Nephron (organoid): ENCODE results near the gene GRPEL1.
A peak's percentile ranks its signal among the peaks of the same experiment; 100 is the strongest.

Experiments
- H3K27ac Mint-ChIP-seq, 3 experiments: 2 replicates each; pipeline ENCODE4 v1.8.0; 2020; ENCODE audit warnings: mixed read lengths in 3 of 3, mild to moderate bottlenecking in 2 of 3, moderate library complexity in 1 of 3
- H3K27me3 Mint-ChIP-seq: 2 replicates; pipeline ENCODE4 v1.8.0; 2021; ENCODE audit warnings: low read depth, mild to moderate bottlenecking, moderate library complexity, mixed read lengths
- H3K36me3 Mint-ChIP-seq: 2 replicates; pipeline ENCODE4 v1.8.0; 2020; ENCODE audit warnings: low read depth, mixed read lengths
- H3K4me1 Mint-ChIP-seq: 2 replicates; pipeline ENCODE4 v1.8.0; 2020; ENCODE audit warnings: mixed read lengths
- H3K4me3 Mint-ChIP-seq, 3 experiments: 2 replicates each; pipeline ENCODE4 v1.8.0; 2020; ENCODE audit warnings: mild to moderate bottlenecking in 3 of 3, mixed read lengths in 3 of 3, moderate library complexity in 2 of 3
- H3K9me3 Mint-ChIP-seq: 2 replicates; pipeline ENCODE4 v1.8.0; 2020; ENCODE audit warnings: mixed read lengths
- TF ChIP-seq, protein P1 (sequence below), 3 experiments: fragments of 200-600 bp; sonication (generic); IDR thresholded peaks; one replicate each; pipeline ENCODE4 v1.5.0; 2021; ENCODE audit warnings: antibody characterized with exemption in 3 of 3; ENCODE audit not compliant: unreplicated experiment in 3 of 3

The GRPEL1 gene

DNA sequence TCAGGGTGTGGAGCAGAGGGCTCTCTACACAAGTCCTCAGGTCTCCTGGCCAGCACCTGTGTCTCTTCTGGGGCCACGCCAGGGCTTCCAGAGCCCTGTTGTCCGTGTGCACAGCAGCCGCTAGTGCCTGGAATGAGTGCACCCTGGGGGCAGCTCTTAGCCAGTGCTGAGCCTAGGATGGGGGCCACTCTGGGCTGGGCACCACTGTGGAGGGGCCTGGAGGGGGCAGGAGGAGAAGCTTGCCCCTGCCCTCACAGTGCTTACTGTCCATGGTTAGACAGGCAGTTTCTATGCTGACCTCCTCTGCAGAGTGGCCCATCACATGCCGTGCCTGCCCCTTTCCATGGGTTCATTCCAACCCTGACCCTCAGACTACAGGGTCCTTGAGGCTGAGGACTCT lies 42.7 kb upstream of the GRPEL1 start:
- TF ChIP-seq, protein P1, sequence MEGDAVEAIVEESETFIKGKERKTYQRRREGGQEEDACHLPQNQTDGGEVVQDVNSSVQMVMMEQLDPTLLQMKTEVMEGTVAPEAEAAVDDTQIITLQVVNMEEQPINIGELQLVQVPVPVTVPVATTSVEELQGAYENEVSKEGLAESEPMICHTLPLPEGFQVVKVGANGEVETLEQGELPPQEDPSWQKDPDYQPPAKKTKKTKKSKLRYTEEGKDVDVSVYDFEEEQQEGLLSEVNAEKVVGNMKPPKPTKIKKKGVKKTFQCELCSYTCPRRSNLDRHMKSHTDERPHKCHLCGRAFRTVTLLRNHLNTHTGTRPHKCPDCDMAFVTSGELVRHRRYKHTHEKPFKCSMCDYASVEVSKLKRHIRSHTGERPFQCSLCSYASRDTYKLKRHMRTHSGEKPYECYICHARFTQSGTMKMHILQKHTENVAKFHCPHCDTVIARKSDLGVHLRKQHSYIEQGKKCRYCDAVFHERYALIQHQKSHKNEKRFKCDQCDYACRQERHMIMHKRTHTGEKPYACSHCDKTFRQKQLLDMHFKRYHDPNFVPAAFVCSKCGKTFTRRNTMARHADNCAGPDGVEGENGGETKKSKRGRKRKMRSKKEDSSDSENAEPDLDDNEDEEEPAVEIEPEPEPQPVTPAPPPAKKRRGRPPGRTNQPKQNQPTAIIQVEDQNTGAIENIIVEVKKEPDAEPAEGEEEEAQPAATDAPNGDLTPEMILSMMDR (IDR thresholded peaks at IDR 0.05; ENCODE audit: unreplicated experiment in 3 of 3), result no peak
- no peak overlapping the region for H3K27ac Mint-ChIP-seq
- no peaks in the 10 kb centered on the region for H3K36me3 Mint-ChIP-seq
- H3K9me3 Mint-ChIP-seq, result peaks cover 4% of the 10 kb centered on the region
- peaks cover 6% of the 10 kb centered on the region for H3K27me3 Mint-ChIP-seq
- no peak overlapping the region for H3K4me3 Mint-ChIP-seq
- H3K4me1 Mint-ChIP-seq, result peaks cover 2% of the 10 kb centered on the region

DNA sequence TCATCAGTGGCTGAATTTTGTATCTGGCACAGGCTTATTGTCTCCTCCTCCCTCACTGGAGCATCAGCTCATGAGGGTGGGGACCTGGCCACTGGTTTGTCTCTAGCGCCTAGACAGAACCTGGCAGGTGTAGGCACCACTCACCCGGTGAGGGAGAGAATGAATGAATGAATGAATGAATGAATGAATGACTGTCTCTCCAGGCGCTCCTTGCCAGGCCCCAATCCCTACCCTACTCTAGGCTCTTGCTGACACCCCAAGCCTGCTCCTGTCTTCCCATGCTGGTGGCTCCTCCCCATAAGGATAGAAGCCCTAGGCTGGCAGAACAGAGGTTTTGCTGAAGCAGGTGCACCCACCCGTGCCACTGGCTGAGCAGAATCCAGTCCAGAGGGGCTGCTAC lies 41.3 kb upstream of the GRPEL1 start:
- Mint-ChIP-seq H3K9me3 (peaks cover 4% of the 10 kb centered on the region), H3K4me3 (no peak overlapping the region), H3K27me3 (peaks cover 11% of the 10 kb centered on the region), H3K36me3 (no peaks in the 10 kb centered on the region), H3K4me1 (peaks cover 9% of the 10 kb centered on the region), H3K27ac (no peak overlapping the region)
- TF ChIP-seq, protein P1 (IDR thresholded peaks at IDR 0.05; ENCODE audit: unreplicated experiment in 3 of 3), result no peak

DNA sequence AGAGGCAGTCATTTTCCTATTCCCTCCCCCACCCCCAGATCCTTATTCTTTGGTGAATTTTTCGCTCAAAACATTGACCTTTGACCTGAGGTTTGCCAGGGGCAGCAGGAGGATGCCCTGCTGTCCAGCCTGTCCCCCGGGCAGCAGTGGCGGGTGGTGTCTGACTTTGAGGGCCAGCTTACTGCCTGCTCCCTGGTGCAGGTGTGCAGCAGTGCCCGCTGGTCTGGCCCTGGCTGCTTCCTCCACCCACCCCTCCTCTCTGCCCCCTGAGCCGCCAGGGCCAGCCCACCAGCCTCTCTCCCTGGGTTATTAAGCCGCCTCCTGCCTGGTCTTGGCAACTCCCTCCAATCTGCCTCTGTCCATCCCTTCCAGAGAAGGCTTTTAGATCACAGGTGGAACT lies 40.8 kb upstream of the GRPEL1 start:
- Mint-ChIP-seq H3K4me1 (peaks cover 14% of the 10 kb centered on the region), H3K27ac (no peak overlapping the region), H3K27me3 (peaks cover 12% of the 10 kb centered on the region), H3K36me3 (no peaks in the 10 kb centered on the region), H3K9me3 (peaks cover 4% of the 10 kb centered on the region), H3K4me3 (no peak overlapping the region)
- TF ChIP-seq, protein P1 (IDR thresholded peaks at IDR 0.05; ENCODE audit: unreplicated experiment in 3 of 3), result no peak

DNA sequence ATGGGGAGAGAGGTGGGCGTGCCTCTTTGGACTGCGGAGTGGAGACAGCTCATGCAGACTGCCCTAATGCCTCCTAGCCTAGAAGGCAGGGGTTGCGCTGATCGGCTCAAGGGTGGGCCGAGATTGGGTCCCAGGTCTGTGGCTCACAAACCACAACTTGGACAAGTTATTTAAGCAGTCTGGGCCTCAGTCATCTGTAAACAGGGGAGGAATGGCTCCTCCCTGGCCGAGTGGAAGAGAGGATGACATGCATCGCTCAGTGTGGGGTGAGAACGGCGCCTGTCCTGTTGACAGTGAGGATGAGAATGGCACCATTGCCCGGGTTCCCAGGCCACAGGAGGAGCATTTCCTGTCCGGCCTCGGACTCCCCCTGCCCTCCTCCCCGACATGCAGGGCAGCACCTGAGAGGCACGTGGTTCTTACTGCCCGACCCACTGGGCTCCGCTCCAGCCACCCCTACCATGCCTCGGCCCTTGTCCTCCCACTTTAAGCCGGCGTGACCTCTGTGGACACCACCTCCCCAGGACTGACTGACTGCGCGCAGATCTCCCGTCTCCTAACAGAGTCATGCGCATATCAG lies 40.3 kb upstream of the GRPEL1 start:
- Mint-ChIP-seq H3K27me3 (peaks cover 16% of the 10 kb centered on the region), H3K4me3 (no peak overlapping the region), H3K36me3 (no peaks in the 10 kb centered on the region), H3K9me3 (peaks cover 4% of the 10 kb centered on the region), H3K4me1 (peaks cover 20% of the 10 kb centered on the region), H3K27ac (peak overlapping the region in 1 of 3 experiments; percentile 59)
- TF ChIP-seq, protein P1 (IDR thresholded peaks at IDR 0.05; ENCODE audit: unreplicated experiment in 3 of 3), result no peak

DNA sequence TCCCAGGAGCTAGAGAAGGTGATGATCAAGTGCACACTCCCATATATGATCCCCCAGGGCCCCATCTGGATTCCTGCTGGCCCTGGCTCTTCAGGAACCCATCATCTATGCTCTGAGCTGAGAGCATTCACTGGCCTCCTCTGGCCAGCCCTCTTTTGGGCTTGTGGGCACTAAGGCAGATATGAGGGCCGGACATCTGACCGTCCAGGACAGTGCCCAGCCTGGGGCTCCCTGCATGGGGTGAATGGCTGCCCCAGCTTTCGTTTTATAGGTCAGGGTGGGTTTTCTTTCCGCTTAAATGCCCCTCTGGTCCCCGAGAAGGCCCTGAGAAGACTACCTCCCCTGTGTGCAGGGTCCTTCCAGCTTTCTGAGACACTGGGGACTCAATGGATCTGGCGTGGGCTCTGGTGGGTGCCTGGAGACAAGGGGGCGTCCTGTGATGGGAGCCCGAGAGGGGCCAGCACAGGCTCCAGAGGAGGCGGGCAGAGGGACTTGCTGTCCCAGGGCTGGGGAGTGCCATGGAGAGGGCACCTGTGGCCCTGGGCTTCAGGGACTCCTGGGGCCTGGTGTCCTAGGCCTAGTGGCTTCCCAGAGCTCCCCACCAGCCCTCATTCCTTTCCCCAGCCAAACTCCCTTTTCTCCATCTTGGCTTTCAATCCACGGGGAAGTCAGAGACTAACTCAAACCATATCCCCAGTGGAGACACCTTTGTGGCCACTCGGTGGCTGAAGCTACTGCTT lies 39.5 kb upstream of the GRPEL1 start:
- Mint-ChIP-seq H3K27me3 (peaks cover 16% of the 10 kb centered on the region), H3K27ac (peak overlapping the region in 2 of 3 experiments; percentile 30 to 59), H3K36me3 (no peaks in the 10 kb centered on the region), H3K4me1 (peaks cover 23% of the 10 kb centered on the region), H3K4me3 (no peak overlapping the region), H3K9me3 (peaks cover 4% of the 10 kb centered on the region)
- TF ChIP-seq, protein P1 (IDR thresholded peaks at IDR 0.05; ENCODE audit: unreplicated experiment in 3 of 3), result no peak

DNA sequence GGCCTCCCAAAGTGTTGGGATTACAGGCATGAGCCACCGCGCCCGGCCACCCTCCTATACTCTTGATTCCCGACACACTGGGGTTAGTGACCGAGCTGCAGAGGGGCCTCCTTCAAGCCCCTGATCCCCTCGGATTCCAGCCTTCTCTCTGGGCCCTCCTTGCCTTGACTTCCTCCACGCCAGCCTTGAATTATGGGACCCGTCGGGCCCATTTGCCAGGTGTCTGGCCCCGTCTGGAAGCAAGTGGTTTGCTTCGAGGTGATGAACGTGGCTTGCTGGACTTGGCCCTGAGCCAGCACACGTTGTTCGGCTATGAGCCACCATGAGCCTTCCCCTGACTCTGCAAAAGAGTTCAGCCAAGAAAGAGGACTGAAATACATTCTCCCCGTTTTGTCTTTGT lies 37.4 kb upstream of the GRPEL1 start:
- Mint-ChIP-seq H3K4me3 (peak overlapping the region; percentile 45 to 59 (median 58)), H3K27me3 (peaks cover 16% of the 10 kb centered on the region), H3K36me3 (no peaks in the 10 kb centered on the region), H3K4me1 (peaks cover 29% of the 10 kb centered on the region), H3K27ac (peak overlapping the region; percentile 79 to 95 (median 82)), H3K9me3 (peaks cover 3% of the 10 kb centered on the region)
- TF ChIP-seq, protein P1 (IDR thresholded peaks at IDR 0.05; ENCODE audit: unreplicated experiment in 3 of 3), result no peak
